ENCODE measurements around the gene LIN7C.

GRCh38 chr11:27481992-27482391, 24.6 kb downstream of the LIN7C start:
- TF ChIP-seq CTCF (IDR thresholded peaks at IDR 0.05), result no peak
- no peak for TF ChIP-seq POLR2A (IDR thresholded peaks at IDR 0.05)
- TF ChIP-seq POLR2AphosphoS5 (IDR thresholded peaks at IDR 0.05), result no peak

Measured in sigmoid colon (tissue), 4 donors.